ENCODE data around the gene APOL3.
"Not testable (repeated sequence)": the region's sequence is repeated elsewhere in the genome, so short reads cannot be mapped to it uniquely, and the experiment has no call there.

The APOL3 gene

GRCh38 chr22:36193171-36193570 lies 32.6 kb upstream of the APOL3 start:
- no peak for DNase-seq (ENCODE audit: low spot score)

DNA sequence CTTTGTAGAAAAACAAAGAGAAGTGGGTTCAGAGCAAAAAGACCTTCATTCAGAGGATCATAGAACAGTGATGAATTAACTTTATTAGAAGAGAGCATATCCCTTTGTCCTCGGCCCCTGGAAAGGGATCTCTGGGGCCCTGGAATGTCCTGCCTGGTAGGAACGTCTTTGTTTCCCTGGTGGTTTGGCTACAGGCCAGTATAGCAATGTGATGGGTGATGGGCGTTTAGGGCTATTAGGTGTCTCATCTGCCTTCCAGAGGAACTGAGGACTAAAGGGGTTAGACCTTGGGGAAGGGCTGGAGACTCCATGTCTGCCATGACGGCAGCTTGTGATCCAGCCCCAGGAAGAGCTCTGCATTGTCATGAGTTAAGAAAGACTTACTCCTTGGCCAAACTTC lies 32.0 kb upstream of the APOL3 start:
- DNase-seq (ENCODE audit: low spot score): no peak

GRCh38 chr22:36191106-36191836 lies 30.7 kb upstream of the APOL3 start:
- DNase-seq (ENCODE audit: low spot score): peak; percentile 49

- DNase-seq (ENCODE audit: low spot score): not testable (repeated sequence)
These were observed 27.3 kb upstream of the APOL3 start for GRCh38 chr22:36187862-36188261.

DNA sequence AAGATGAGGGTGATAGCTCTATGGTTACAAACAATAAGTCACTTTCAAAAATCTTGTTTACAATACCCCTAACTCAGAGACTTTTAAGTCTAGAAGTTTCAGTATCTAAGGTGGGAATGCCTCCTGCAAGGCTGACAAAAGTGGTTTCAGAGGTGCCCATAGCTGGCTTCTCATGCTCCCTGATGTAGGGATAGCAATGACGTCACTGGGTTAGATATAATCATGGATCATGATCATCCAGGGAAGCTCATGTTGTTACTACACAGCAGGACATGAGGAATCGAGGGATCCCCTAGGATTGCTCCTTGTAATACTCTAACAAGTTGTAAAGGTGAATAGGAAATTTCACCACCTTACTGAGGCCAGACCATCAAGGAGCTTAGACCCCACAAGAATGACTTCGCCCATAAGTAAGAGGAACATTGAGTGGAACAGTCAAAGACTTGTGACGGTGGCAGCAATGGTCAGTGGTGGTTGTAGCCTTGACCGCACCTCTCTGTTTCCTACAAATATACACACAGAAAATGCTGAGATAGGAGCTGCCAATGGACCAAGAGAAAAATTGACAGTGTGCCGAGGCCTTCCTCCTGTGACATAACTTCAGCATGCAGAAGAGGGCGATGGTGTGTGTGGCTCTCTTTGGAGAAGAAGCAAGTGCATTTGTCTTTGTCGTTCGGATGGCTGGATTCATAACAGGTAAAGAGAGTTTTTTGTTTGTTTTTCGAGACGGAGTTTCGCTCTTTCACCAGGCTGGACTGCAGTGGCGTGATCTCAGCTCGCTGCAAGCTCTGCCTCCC lies 25.5 kb upstream of the APOL3 start:
- DNase-seq (ENCODE audit: low spot score): no peak

- DNase-seq (ENCODE audit: low spot score): peak; percentile 65
These were observed 24.0 kb upstream of the APOL3 start for GRCh38 chr22:36184433-36185025.

- no peak for DNase-seq (ENCODE audit: low spot score)
These were observed 22.9 kb upstream of the APOL3 start for GRCh38 chr22:36183446-36183845.

- DNase-seq (ENCODE audit: low spot score): peak; percentile 41
These were observed 22.3 kb upstream of the APOL3 start for GRCh38 chr22:36182857-36183256.

DNA sequence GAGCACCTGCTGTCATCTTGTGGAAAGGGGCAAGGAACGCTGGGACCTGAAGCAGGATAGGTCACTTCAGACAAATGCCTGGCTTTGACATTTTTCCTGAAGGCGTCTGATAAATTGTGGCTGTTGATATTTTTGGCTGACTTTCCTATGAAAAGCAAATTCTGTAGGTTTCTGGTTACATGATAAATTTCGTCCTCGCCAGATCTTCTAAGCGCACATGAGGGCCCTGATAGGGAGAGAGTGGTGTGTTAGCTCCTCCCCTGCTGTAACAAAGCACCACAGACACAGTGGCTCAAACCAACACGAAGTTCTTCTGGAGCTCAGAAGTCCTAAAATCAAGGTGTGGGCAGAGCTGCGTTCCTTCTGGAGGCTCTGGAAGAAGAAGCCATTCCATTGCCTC lies 21.5 kb upstream of the APOL3 start:
- no peak for DNase-seq (ENCODE audit: low spot score)

DNA sequence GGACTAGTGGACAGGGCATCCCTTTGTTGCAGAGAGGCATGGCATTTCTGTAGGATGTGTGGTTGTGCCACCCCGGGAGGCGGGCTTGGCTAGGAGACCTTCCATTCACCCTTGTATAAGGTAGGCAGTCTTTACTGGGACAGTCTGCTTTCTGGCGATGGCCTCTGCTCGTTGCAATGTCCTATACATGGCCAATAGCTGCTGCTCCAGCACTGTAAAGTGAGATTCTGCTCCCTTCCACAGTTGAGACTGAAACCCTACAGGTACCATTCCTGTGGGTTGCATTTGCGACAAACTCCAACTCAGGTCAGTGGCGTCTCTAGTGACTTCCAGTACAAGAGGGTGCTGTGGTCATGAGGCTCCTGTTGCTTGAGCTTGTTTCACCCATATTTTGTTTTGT lies 20.4 kb upstream of the APOL3 start:
- no peak for DNase-seq (ENCODE audit: low spot score)

- peak; percentile 89 for DNase-seq (ENCODE audit: low spot score)
These were observed 19.7 kb upstream of the APOL3 start for GRCh38 chr22:36180038-36180880.

- DNase-seq (ENCODE audit: low spot score): no peak
These were observed 16.6 kb upstream of the APOL3 start for GRCh38 chr22:36177160-36177559.

DNA sequence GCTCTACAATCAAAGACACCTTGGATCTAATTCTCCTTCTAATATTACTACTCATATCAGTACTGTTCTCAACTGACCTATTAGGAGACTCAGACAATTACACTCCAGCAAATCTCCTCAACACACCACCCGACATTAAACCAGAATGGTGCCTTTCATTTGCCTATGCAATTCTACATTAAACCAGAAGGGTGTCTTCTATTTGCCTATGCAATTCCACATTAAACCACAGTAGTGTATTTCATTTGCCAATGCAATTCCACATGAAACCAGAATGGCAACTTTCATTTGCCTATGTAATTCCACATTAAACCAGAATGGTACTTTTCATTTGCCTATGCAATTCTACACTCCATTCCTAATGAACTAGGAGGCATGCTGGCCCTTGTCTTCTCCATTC lies 15.3 kb upstream of the APOL3 start:
- no peak for DNase-seq (ENCODE audit: low spot score)

DNA sequence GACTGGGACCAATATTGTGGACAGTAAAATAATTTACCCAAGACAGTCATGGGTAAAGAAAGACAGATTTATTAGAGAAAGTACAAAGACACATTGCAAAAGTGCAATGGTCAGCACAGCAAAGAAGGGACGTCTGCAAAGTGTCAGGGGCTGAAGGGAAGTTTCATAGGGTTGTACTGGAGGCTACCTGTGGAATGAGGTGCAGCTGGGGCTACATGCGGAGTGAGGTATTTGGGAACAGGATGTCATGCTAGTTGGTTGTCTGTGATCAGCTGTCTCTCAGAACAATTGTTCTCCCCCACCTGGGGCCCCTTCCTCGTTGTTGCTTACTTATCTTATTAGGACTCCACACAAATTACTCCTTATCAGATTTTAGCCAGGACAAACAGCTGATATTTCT lies 11.4 kb upstream of the APOL3 start:
- no peak for DNase-seq (ENCODE audit: low spot score)

- no peak for DNase-seq (ENCODE audit: low spot score)
These were observed 6.1 kb upstream of the APOL3 start for GRCh38 chr22:36166518-36167220.

DNA sequence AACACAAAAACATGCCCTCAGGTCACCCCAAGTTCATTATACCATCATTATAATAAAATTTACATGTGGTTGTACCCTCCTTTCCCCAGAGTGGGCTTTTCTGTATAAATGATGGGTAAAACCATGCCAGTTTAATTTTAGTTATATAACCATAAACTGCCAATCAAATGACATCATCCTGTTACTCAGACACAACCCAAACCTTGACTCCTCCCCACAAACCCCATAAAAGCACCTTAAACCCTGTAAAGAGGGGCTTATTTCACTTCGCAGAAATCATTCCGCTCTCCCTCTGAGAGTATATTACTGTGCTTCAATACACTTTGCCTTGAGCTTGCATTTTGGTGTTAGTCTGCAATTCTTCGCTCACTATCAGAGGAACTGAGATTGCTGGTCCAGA lies 5.5 kb upstream of the APOL3 start:
- no peak for DNase-seq (ENCODE audit: low spot score)

GRCh38 chr22:36165141-36165540 lies 4.6 kb upstream of the APOL3 start:
- no peak for DNase-seq (ENCODE audit: low spot score)

- no peak for DNase-seq (ENCODE audit: low spot score)
These were observed 4.1 kb upstream of the APOL3 start for GRCh38 chr22:36164621-36165020.

- DNase-seq (ENCODE audit: low spot score): no peak
These were observed 2.9 kb upstream of the APOL3 start for GRCh38 chr22:36163497-36163896.

DNA sequence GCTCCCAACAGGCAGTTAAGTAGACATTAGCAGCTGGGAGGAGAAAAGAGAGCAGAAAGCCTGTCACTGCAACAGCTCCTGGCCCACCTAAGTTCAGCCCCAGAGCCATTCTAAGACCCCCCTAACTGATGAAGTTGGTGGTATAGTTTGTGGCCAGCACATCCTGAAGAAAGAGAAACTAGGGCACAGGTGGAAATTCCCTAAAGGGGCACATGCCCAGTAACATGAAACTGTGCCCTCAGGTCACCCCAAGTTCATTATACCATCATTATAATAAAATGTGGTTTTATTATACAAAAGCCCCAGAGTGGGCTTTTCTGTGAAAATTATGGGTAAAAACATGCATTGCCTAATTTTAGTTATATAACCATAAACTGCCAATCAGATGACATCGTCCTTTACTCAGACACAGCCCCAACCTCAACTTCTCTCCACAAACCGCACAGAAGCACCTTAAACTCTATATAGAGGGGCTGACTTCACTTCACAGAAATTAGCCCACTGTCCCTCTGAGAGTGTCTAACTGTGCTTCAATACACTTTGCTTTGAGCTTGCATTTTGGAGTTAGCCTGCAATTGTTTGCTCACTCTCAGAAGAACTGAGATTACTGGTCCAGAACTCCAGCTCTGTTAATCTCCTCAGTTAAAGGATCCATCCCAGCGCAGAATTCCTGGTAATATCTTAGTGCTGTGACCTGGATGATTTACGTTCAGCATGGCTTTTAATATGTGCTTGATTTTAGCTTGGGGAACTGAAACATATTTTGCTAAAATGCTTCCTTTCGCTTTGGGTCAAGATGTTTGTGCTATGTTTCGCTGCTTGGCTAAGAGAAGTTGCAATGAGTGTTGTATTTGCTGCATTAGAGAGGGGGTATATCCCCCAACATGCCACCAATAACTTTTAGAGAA lies 1.8 kb upstream of the APOL3 start:
- DNase-seq (ENCODE audit: low spot score): no peak

- DNase-seq (ENCODE audit: low spot score): not testable (repeated sequence)
These were observed 1.2 kb upstream of the APOL3 start for GRCh38 chr22:36161793-36162126.
